Measurements from ENCODE around the gene PLA2G6.

- TF ChIP-seq CTCF (IDR thresholded peaks at IDR 0.05) (no peak), POLR2A (IDR thresholded peaks at IDR 0.05) (no peak), EP300 (IDR thresholded peaks at IDR 0.05) (no peak)
Measured at GRCh38 chr22:38215156-38216038, 33.8 kb upstream of the PLA2G6 start.

Data from upper lobe of left lung (tissue), 4 donors.